GM12865 (cell line): ENCODE data around the gene HERPUD1.
"Not testable (repeated sequence)": the region's sequence is repeated elsewhere in the genome, so short reads cannot be mapped to it uniquely, and the experiment has no call there.

ENCODE experiments used
- DNase-seq: peaks from one replicate; pipeline ENCODE4 v3.0.0; 2010; ENCODE audit warnings: low read depth
- H3K4me3 ChIP-seq: 2 replicates; pipeline ENCODE4 v1.5.1; 2011; ENCODE audit warnings: mild to moderate bottlenecking, low read depth, low read length, control low read depth
- CTCF ChIP-seq: IDR thresholded peaks from 2 replicates; pipeline ENCODE4 v1.5.1; 2011; ENCODE audit warnings: low read length, control low read depth, low read depth, inconsistent platforms; ENCODE audit not compliant: insufficient read depth; ENCODE audit errors: missing control alignments

HERPUD1 gene

GRCh38 chr16:56929639-56930038 is 2.3 kb upstream of the HERPUD1 start:
- no peak overlapping the region for H3K4me3 ChIP-seq
- DNase-seq, result no peak
- TF ChIP-seq CTCF, result no peak

DNA sequence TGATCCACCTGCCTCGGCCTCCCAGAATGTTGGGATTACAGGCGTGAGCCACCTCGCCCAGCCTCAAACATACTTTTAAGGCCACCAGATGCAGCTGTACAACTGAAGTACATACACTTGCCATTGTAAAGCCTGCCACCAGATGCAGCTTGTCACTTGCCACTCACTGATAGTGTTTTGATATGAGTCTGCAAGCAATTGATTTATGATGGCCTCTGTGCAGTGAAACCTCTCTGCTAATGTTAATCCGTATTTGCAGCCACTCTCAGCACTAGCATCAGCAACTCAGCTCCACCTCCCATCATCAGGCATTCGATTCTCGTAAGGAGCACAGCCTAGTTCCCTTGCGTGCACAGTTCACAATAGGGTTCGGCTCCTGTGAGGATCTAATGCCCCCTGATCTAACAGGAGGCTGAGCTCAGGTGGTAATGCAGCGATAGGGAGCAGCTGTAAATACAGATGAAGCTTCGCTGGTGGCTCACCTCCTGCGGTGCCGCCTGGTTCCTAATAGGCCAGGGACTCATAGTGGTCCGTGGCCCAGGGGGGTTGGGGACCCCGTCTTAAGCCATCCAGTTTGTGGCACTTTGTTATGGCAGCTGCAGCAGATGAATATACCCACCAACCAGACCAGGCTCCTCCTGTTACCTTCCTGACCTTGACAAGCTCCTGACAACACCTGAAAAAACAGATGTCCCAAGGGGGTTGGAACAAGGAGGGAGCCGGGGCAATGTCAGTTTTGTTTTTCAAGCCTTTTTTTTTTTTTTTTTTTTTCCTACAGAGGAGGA is 1.3 kb upstream of the HERPUD1 start:
- peak; percentile 32 for DNase-seq
- H3K4me3 ChIP-seq, result peak overlapping the region; percentile 94; the same call in 1 of the 2 replicates
- TF ChIP-seq CTCF, result no peak

DNA sequence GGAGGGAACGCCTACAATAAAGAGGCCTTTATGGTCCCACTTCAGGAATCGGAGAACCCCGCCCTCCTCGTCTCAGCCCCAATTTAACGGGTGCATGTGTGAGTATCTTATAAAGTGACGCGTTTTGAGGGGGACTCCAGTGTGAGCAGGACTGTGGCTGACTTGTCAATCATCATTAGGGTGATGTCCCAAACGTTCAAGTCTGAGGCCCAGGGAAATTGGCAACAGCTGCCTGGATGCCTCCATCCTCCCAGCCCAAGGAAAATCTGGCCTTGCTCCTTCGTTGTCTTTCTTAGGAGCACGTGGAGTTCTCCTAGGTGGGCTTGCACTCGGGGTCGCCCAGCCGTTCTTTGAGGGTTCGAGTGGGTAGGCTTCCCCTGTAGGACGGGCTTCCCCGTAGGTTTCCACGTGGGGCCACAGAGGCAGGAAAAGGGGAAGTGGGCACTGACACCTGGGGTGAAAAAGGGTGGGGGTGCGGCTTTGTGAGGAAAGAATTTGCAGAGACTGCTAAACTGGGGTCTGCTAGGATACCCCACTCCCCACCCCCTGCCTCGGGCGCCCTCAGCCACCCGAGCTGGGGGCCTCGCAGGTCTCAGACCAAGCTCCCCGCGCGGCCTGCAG is 561 bp upstream of the HERPUD1 start:
- peak; percentile 79 for DNase-seq
- peak overlapping the region; percentile 94 for H3K4me3 ChIP-seq
- no peak for TF ChIP-seq CTCF

- DNase-seq, result peak; percentile 78
- H3K4me3 ChIP-seq, result peak overlapping the region; percentile 94
- TF ChIP-seq CTCF, result no peak
Measured at GRCh38 chr16:56932721-56933619, 1.0 kb downstream of the HERPUD1 start.

GRCh38 chr16:56933828-56934598 is 2.1 kb downstream of the HERPUD1 start:
- TF ChIP-seq CTCF, result no peak
- H3K4me3 ChIP-seq, result peak overlapping the region; percentile 94
- DNase-seq, result no peak

- H3K4me3 ChIP-seq, result peak overlapping the region; percentile 94
- DNase-seq, result not testable (repeated sequence)
Measured at GRCh38 chr16:56934599-56935145, 2.7 kb downstream of the HERPUD1 start.
